NCI-H345 (cell line): ENCODE data around the gene CLIC3.
"Not testable (repeated sequence)": the region's sequence is repeated elsewhere in the genome, so short reads cannot be mapped to it uniquely, and the experiment has no call there.

Experiments
- DNase-seq: peaks from one replicate; lab custom pipeline; 2025; lab: John Stamatoyannopoulos, UW

Gene CLIC3

GRCh38 chr9:136996361-136997292 is at the start of gene CLIC3:
Gene CLIC3, minus strand, starts transcription at chr9:136996568. Its CDS starts 25 bp downstream, at chr9:136996543.
- DNase-seq = peak; percentile 28

- peak; percentile 27 for DNase-seq
These were observed 49.1 kb upstream of the CLIC3 start for GRCh38 chr9:137045294-137046087.

GRCh38 chr9:137044502-137045177 is 48.3 kb upstream of the CLIC3 start:
- DNase-seq = peak; percentile 86

- DNase-seq = no peak
These were observed 47.7 kb upstream of the CLIC3 start for GRCh38 chr9:137044037-137044436.

- DNase-seq = no peak
These were observed 46.7 kb upstream of the CLIC3 start for GRCh38 chr9:137042751-137043727.

- DNase-seq = no peak
These were observed 44.8 kb upstream of the CLIC3 start for GRCh38 chr9:137041124-137041523.

GRCh38 chr9:137040568-137040967 is 44.2 kb upstream of the CLIC3 start:
- DNase-seq = no peak

GRCh38 chr9:137039611-137040366 is 43.4 kb upstream of the CLIC3 start:
- no peak for DNase-seq

GRCh38 chr9:137038916-137039315 is 42.5 kb upstream of the CLIC3 start:
- no peak for DNase-seq

- DNase-seq = no peak
These were observed 41.1 kb upstream of the CLIC3 start for GRCh38 chr9:137037483-137037882.

GRCh38 chr9:137037035-137037434 is 40.7 kb upstream of the CLIC3 start:
- no peak for DNase-seq

- no peak for DNase-seq
These were observed 39.6 kb upstream of the CLIC3 start for GRCh38 chr9:137035937-137036336.

GRCh38 chr9:137035507-137035834 is 39.1 kb upstream of the CLIC3 start:
- DNase-seq = no peak

- DNase-seq = peak; percentile 91
These were observed 38.5 kb upstream of the CLIC3 start for GRCh38 chr9:137034709-137035506.

- no peak for DNase-seq
These were observed 37.8 kb upstream of the CLIC3 start for GRCh38 chr9:137034039-137034708.

GRCh38 chr9:137033481-137033880 is 37.1 kb upstream of the CLIC3 start:
- not testable (repeated sequence) for DNase-seq

GRCh38 chr9:137032858-137033257 is 36.5 kb upstream of the CLIC3 start:
- no peak for DNase-seq

GRCh38 chr9:137031904-137032640 is 35.7 kb upstream of the CLIC3 start, which contains the start of gene FUT7:
Gene FUT7, minus strand, starts transcription at chr9:137032088. Its CDS starts 97 bp downstream, at chr9:137031991.
- no peak for DNase-seq
